Stimulated activated CD4-positive, alpha-beta T cell treated with anti-CD3 and anti-CD28 coated beads, Interleukin-2, amount 100 ng/mL, for 4 hours (primary cell): Measurements from ENCODE around the gene LRRN4.

Experiments used
- DNase-seq: peaks from one replicate; pipeline ENCODE4 v3.0.0-alpha.2; 2020; ENCODE audit warnings: low read depth

LRRN4 gene

GRCh38 chr20:6053776-6054688, at the start of gene LRRN4:
Gene LRRN4 (minus strand): TSS chr20:6054060. CDS start chr20:6052799, 1,261 bp downstream.
- DNase-seq = no peak

DNA sequence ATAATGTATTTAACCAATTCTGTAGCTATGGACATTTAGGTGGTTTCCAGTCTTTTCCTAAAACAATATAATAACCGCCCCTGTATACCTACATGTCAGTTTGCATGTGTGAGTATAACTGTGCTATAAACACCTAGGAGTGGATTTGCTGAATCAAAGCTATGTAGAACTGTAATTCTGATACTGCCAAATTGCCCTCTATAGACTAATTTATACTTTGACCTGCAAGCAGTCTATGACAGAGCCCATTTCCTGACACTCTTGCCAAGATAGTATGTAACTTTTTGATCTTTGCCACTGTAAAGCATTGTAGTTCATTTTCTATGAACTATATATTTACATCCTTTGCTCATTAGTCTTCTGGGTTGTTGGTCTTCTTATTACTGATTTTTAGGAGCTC, 49.4 kb upstream of the LRRN4 start:
- DNase-seq = no peak

GRCh38 chr20:6101346-6101745, 47.5 kb upstream of the LRRN4 start:
- DNase-seq = no peak

GRCh38 chr20:6100246-6100645, 46.4 kb upstream of the LRRN4 start:
- no peak for DNase-seq

DNA sequence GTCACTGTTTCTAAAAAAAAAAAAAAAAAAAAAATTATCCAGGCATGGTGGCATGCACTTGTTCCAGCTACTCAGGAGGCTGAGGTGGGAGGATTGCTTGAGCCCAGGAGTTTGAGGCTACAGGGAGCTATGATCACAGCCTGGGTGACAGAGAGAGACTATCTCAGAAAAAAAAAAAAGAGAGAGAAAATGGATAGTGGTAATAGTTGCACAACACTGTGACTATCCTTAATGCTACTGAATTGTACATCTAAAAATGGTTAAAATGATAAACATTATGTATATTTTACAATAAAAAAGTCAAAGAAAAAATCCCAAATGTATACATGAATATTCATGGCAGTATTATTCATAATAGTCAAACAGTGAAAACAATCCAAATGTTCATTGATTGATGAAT, 46.0 kb upstream of the LRRN4 start:
- no peak for DNase-seq

DNA sequence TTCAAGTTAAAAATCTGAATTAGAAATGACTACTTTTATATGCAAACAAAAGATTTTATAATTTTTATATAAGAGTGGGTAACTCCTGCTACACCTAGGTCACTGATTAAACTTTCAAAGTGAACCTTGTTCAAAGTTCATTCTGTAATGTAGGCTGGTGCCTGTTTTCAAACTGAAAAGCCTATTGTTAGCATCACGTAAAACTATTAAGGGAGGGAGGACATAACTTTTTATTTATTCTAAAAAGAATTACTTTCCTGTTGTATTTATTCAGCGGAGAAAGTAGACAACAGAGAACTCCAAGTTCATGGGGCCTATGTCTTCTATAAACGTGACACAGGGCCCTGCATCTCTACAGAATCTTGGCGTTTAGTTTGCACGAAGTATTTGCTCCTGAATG, 41.5 kb upstream of the LRRN4 start:
- DNase-seq = no peak

GRCh38 chr20:6094565-6094964, 40.7 kb upstream of the LRRN4 start:
- no peak for DNase-seq

- DNase-seq = no peak
Observed at GRCh38 chr20:6094063-6094462, 40.2 kb upstream of the LRRN4 start.

DNA sequence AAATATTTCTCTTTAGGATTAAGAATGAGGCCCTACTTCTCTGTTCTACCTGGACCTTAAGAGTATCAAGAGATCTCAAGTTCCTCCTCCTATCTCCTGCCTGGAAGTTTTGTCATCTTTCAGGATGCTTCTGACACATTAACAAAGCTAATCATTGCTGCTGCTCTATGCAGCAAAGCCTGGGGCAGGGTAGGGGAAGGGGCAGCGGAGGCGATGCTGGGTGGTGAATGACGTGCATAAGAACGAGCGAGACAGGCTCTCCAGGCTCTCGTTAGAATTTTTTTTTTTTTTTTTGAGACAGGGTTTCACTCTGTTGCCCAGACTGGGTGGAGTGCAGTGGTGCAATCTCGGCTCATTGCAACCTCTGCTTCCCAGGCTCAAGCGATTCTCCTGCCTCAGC, 37.8 kb upstream of the LRRN4 start:
- no peak for DNase-seq

DNA sequence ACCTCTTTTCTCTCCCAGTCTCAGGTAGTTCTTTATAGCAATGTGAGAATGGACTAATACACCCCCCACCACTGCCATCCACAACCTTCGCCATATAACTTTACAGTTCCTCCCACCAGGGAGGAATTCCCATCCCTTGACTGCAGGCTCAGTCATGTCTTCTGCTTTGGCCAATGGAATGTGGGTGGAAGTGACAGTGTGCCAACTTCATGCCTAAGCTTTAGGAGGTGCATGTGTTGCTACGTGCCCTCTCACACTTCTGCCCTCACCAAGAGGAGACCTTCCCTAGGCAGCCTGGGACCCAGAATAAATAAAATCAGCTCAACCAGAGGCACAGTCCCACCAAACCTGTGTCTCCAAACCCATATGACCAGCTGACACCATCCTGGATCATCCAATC, 33.0 kb upstream of the LRRN4 start:
- no peak for DNase-seq

DNA sequence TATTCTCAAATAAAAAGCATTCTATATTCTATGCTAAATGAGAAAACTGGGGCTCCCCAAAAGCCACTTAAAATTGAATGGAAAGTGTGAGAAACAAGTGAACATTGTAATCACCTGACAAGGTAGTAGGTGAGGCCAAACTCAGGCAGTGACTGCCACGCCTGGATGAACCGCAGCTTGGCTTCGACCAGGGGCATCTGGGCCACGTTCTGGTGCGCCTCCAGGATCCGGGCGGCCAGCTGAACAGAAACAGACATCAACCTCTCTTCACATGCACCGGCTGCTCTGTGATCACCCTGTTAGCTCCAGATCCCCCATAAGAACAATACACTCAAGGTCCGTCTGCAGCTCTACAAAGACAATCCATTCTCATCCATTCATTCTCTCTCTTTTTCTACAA, 30.1 kb upstream of the LRRN4 start:
- no peak for DNase-seq

GRCh38 chr20:6081236-6081635, 27.4 kb upstream of the LRRN4 start:
- no peak for DNase-seq

- DNase-seq = no peak
Observed at GRCh38 chr20:6079016-6079415, 25.2 kb upstream of the LRRN4 start.

GRCh38 chr20:6075428-6076219, 21.8 kb upstream of the LRRN4 start:
- DNase-seq = no peak

- no peak for DNase-seq
Observed at GRCh38 chr20:6074784-6075183, 20.9 kb upstream of the LRRN4 start.

- DNase-seq = no peak
Observed at GRCh38 chr20:6074145-6074561, 20.3 kb upstream of the LRRN4 start.

DNA sequence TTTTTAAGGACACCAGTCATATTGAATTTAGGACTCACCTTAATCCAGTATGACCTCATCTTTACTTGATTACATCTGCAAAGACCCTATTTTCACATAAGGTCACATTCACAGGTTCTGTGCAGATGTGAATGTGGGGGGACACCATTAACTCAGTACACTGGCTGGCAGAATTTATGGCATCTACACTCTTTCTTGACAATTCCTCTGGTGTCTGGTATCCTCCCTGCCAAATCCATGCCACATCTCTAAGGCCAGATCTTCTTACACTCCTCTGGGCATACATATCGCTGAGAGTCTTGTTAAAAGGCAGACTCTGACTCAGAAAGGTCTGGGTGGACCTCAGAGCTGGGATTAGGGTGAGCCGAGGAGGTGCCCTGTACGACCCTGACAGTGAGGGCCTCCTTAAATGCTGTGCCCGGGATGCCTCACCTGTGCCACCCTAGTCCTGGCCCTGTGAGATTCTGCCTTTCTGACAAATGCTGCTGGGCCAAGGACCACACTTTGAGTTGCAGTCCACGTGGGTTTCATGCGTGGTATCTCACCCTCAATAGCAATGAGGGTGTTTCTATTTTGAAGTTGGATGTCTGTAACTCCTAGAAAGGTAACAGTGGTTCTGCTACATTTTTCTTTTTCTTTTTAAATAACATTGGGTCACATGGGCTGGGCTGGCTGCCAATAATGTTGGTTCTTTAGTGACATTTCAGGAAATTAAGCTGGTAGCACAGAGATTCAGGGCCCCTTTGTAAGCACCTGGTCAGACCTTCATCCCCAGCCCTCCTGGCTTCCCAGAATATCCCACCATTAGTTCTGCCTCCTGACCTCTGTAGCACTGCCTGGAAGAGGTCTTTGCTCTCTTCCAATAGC, 17.2 kb upstream of the LRRN4 start:
- no peak for DNase-seq

DNA sequence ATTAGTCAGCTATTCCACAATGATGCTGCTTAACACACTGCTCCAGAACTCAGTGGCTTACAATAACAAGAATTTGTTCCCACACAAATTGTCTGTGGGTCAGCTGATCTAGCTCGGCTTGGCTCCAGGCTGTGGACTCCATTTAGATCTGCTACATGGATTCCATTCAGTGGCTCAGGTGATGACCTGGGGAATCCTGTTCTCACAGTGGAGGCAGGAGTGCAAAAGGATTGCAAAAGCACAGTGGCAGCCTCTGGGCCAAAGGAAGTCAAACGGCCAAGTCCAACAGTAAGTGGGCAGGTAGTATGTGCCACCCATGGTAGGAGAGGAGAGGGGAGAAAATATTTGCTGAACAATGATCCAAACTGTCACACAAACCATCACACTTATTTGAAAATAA, 15.8 kb upstream of the LRRN4 start:
- DNase-seq = no peak

DNA sequence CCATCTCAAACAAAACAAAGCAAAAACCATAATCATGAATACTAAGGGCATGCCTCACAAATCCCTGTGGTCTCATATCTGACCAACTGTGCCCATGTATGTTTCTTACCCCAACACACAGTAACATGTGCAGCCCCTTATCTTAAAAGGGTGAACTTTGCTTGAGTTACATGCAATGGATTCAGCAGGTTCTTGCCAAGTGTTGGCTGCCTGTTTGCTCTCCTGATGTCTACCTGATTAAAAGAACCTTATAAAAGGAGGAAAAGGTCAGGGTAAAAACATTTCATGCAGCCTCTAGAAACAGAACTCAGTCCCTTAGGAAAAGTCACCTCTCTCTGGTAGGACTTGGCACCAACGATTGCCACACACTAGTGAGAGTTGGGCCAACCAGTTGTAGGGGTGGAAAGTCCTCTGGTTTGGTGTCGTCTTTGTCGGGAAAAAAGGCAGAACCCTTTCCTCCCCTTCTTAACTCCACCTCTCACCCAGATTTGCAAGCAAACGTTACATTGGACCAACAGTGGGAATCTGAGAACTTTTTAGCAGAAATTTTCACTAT, 14.0 kb upstream of the LRRN4 start:
- DNase-seq = no peak

GRCh38 chr20:6066582-6066981, 12.7 kb upstream of the LRRN4 start:
- DNase-seq = no peak

DNA sequence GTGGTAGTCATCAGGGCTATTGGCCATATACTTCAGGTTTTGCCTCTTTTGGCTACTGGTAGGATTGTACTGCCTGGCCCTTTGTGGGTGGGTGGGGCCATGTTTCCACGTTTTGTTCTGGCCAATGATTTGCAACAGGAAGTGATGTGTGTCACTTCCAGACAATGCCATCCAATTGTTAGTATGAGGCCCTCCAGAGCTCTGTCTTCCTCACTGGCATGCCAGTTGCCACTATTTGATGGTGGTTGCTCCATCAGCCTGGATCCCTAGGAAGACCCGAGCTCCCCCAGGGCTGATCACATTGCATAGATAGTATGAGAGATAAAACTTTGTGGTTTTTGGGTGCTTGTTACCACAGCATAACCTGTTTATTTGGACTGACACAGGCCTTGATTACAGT, 7.7 kb upstream of the LRRN4 start:
- no peak for DNase-seq

DNA sequence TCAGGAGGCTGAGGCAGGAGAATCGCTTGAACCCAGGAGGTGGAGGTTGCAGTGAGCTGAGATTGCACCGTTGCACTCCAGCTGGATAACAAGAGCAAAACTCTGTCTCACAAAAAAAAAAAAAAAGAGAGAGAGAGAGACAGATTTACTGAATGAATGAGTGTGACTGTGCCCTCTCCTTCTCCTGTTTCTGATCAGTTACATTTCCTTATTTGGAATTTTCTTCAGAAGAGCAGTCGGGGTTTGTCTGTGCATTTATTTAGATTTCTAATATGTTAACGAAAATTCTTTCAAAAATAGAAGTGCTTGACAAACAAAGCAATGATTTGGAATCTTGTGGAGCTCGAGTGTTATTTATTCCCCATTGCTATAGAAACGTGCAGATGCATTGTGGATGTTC, 6.4 kb upstream of the LRRN4 start:
- DNase-seq = no peak
